SU-DHL-6 (cell line): ENCODE measurements around the gene AMH.

Experiments used
- CTCF ChIP-seq: fragments of 200-600 bp; sonication (generic); IDR thresholded peaks from one replicate; pipeline ENCODE4 v1.5.1; 2017; ENCODE audit warnings: antibody characterized with exemption, mild to moderate bottlenecking, low read length, moderate library complexity; ENCODE audit not compliant: insufficient read depth, poor library complexity, severe bottlenecking
- EZH2phosphoT487 ChIP-seq: fragments of 200-600 bp; sonication (generic), shearing (Covaris generic); conservative IDR thresholded peaks from 2 replicates; pipeline ENCODE4 v1.6.1; 2018; ENCODE audit warnings: mild to moderate bottlenecking, antibody characterized with exemption, low read length, moderate library complexity, mixed read lengths

GRCh38 chr19:2286402-2287140, 37.4 kb downstream of the AMH start:
- TF ChIP-seq CTCF = no peak
- no peak for TF ChIP-seq EZH2phosphoT487
